ENCODE results near the gene PMCH.

DNA sequence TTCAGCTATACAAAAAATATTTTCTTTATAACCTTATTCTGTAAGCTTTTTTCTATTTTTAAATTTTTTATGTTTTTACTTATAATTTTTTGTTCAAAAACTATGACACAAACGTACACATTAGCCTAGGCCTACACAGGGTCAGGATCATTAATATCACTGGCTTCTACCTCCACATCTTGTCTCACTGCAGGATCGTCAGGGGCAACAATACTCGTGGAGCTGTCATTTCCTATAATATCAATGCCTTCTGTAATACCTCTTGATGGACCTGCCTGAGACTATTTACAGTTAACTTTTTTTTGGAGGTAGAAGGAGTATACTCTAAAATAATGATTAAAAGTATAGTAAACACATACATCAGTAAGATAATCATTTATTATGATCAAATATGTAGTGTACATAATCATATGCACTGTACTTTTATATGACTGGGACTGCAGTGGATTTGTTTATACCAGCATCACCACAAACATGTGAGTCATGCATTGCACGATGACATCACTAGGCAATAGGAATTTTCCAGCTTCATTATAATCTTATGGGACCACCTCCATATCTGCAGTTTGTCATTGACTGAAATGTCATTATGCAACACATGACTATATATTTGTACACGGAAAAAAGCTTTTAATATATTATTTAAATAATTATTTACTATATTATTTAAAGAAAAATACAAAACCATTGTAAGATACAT, 18.5 kb upstream of the PMCH start:
- TF ChIP-seq, protein P1, sequence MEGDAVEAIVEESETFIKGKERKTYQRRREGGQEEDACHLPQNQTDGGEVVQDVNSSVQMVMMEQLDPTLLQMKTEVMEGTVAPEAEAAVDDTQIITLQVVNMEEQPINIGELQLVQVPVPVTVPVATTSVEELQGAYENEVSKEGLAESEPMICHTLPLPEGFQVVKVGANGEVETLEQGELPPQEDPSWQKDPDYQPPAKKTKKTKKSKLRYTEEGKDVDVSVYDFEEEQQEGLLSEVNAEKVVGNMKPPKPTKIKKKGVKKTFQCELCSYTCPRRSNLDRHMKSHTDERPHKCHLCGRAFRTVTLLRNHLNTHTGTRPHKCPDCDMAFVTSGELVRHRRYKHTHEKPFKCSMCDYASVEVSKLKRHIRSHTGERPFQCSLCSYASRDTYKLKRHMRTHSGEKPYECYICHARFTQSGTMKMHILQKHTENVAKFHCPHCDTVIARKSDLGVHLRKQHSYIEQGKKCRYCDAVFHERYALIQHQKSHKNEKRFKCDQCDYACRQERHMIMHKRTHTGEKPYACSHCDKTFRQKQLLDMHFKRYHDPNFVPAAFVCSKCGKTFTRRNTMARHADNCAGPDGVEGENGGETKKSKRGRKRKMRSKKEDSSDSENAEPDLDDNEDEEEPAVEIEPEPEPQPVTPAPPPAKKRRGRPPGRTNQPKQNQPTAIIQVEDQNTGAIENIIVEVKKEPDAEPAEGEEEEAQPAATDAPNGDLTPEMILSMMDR (IDR thresholded peaks at IDR 0.05) = no peak
- no peak for TF ChIP-seq POLR2A (IDR thresholded peaks at IDR 0.05)
